ENCODE data around the gene CADPS. TPM values are rescaled to one million over a fixed set of nuclear protein-coding genes. Genes with fewer than 3 reads are reported as not detected.

CADPS gene
- polyA plus RNA-seq, 1 donor (not counting 4 experiments of a cell fraction or from before 2014, with no cell fraction given), result not detected

DNA sequence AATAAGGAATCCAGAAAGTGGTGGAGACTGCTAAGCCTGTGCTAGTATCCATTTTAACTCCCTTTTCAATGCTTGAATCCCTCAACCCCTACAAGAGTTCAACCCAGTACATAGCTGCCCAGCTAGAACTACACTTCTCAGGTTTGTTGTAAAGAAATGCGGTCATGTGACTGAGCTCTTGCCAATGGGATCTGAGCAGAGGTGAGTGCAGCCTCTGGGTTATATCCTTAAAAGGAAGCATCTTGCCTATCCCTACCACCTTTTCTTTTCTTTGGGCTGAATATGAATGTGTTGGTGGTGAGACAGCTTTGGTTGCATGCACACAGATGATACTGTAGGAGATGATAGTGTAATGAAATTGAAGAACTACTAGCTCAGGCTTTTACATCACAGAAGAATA, 139.7 kb downstream of the CADPS start:
- no peak overlapping the region for H3K4me2 ChIP-seq (ENCODE audit: control insufficient read depth, extremely low read depth, insufficient read depth, low read depth, low read length)
- no peaks in the 10 kb centered on the region for H3K36me3 ChIP-seq (ENCODE audit: control insufficient read depth in 2 of 2, extremely low read depth in 1 of 2, insufficient read depth in 2 of 2, low read length in 2 of 2)
- no peaks in the 10 kb centered on the region for H3K9me1 ChIP-seq (ENCODE audit: control insufficient read depth, extremely low read depth, insufficient read depth, low read length)
- no peak overlapping the region for H3K9ac ChIP-seq (ENCODE audit: control insufficient read depth, extremely low read depth, insufficient read depth, low read length)
- no peaks in the 10 kb centered on the region for H3K9me3 ChIP-seq (ENCODE audit: control insufficient read depth, low read depth, low read length)
- DNase-seq (ENCODE audit: low read depth, low spot score), result no peak
- H4K20me1 ChIP-seq (ENCODE audit: control insufficient read depth, extremely low read depth, insufficient read depth, low read length), result no peaks in the 10 kb centered on the region
- no peak overlapping the region for H2AFZ ChIP-seq (ENCODE audit: control insufficient read depth, low read length)
- dilution Hi-C loops (cut with MboI; ENCODE audit: extremely low pct_ligation_motif_present, low sequenced_read_pairs), result no loop called here
- no peak for FAIRE-seq
- H3K27ac ChIP-seq (ENCODE audit: control insufficient read depth, insufficient read depth, low read length), result no peak overlapping the region
- H3K79me2 ChIP-seq (ENCODE audit: control insufficient read depth, insufficient read depth, low read length), result no peaks in the 10 kb centered on the region
- H3K27me3 ChIP-seq (ENCODE audit: control insufficient read depth, extremely low read depth, insufficient read depth, low read length), result no peaks in the 10 kb centered on the region
- TF ChIP-seq EZH2 (IDR thresholded peaks at IDR 0.05; ENCODE audit: low read length), result no peak
- TF ChIP-seq, protein P1, sequence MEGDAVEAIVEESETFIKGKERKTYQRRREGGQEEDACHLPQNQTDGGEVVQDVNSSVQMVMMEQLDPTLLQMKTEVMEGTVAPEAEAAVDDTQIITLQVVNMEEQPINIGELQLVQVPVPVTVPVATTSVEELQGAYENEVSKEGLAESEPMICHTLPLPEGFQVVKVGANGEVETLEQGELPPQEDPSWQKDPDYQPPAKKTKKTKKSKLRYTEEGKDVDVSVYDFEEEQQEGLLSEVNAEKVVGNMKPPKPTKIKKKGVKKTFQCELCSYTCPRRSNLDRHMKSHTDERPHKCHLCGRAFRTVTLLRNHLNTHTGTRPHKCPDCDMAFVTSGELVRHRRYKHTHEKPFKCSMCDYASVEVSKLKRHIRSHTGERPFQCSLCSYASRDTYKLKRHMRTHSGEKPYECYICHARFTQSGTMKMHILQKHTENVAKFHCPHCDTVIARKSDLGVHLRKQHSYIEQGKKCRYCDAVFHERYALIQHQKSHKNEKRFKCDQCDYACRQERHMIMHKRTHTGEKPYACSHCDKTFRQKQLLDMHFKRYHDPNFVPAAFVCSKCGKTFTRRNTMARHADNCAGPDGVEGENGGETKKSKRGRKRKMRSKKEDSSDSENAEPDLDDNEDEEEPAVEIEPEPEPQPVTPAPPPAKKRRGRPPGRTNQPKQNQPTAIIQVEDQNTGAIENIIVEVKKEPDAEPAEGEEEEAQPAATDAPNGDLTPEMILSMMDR (optimal IDR thresholded peaks at IDR 0.05 in 1 of 3, IDR thresholded peaks at IDR 0.05 in 1 of 3, conservative IDR thresholded peaks at IDR 0.05 in 1 of 3; ENCODE audit: extremely low read depth in 1 of 3, insufficient read depth in 2 of 3, low read length in 3 of 3), result no peak
- H3K4me1 ChIP-seq (ENCODE audit: control insufficient read depth, extremely low read depth, insufficient read depth, low read length), result no peaks in the 10 kb centered on the region
- H3K4me3 ChIP-seq (ENCODE audit: control insufficient read depth in 2 of 3, extremely low read depth in 1 of 3, insufficient read depth in 2 of 3, low read depth in 1 of 3, low read length in 3 of 3), result no peak overlapping the region

DNA sequence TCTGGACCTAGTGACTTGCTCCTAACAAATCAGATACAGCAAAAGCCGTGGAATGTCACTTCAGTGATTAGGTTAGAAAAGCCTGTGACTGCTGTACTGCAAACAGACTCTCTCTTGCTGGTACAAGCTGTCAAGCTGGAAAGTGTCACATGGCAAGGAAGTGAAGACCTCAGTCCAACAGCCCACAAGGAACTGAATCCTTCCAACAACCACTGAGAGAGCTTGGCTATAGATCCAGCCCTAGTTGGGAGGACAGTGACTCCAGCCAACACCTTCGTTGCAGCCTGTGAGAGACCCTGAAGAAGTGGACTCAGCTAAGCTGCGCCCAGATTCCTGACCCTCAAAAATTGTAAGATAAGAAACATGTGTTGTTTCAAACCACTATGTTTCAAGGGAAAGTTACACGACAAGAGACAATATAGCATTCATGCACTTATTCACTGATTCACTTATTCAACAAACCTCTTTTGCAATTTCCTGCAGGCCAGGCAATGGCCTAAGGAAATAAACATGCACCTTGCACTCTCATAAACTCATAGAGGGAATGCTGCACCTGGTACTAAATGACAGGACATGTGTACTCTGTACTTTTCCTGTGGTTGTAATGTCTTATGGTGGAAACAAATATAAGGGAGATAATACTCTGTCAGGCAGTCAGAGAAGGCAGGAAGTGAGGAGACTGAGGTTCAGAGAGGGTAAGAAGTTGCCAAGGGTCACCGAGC, 142.9 kb downstream of the CADPS start:
- Histone ChIP-seq H3K27ac (ENCODE audit: control insufficient read depth, insufficient read depth, low read length) (no peak overlapping the region), H3K79me2 (ENCODE audit: control insufficient read depth, insufficient read depth, low read length) (no peaks in the 10 kb centered on the region), H3K4me3 (ENCODE audit: control insufficient read depth in 2 of 3, extremely low read depth in 1 of 3, insufficient read depth in 2 of 3, low read depth in 1 of 3, low read length in 3 of 3) (no peak overlapping the region), H3K4me1 (ENCODE audit: control insufficient read depth, extremely low read depth, insufficient read depth, low read length) (no peaks in the 10 kb centered on the region), H2AFZ (ENCODE audit: control insufficient read depth, low read length) (no peak overlapping the region), H3K36me3 (ENCODE audit: control insufficient read depth in 2 of 2, extremely low read depth in 1 of 2, insufficient read depth in 2 of 2, low read length in 2 of 2) (no peaks in the 10 kb centered on the region), H3K27me3 (ENCODE audit: control insufficient read depth, extremely low read depth, insufficient read depth, low read length) (no peaks in the 10 kb centered on the region), H3K9me3 (ENCODE audit: control insufficient read depth, low read depth, low read length) (no peaks in the 10 kb centered on the region), H3K9ac (ENCODE audit: control insufficient read depth, extremely low read depth, insufficient read depth, low read length) (no peak overlapping the region), H3K4me2 (ENCODE audit: control insufficient read depth, extremely low read depth, insufficient read depth, low read depth, low read length) (no peak overlapping the region), H3K9me1 (ENCODE audit: control insufficient read depth, extremely low read depth, insufficient read depth, low read length) (no peaks in the 10 kb centered on the region), H4K20me1 (ENCODE audit: control insufficient read depth, extremely low read depth, insufficient read depth, low read length) (no peaks in the 10 kb centered on the region)
- dilution Hi-C loops (cut with MboI; ENCODE audit: extremely low pct_ligation_motif_present, low sequenced_read_pairs), result no loop called here
- DNase-seq (ENCODE audit: low read depth, low spot score) (no peak), FAIRE-seq (no peak)
- no peak for TF ChIP-seq EZH2 (IDR thresholded peaks at IDR 0.05; ENCODE audit: low read length)
- TF ChIP-seq, protein P1 (optimal IDR thresholded peaks at IDR 0.05 in 1 of 3, IDR thresholded peaks at IDR 0.05 in 1 of 3, conservative IDR thresholded peaks at IDR 0.05 in 1 of 3; ENCODE audit: extremely low read depth in 1 of 3, insufficient read depth in 2 of 3, low read length in 3 of 3), result no peak
